Brain microvascular endothelial cell (primary cell): Measurements from ENCODE around the gene CYREN.

ENCODE experiments used
- DNase-seq: peaks from one replicate; pipeline ENCODE4 v3.0.0-alpha.2; 2020
- H3K27ac ChIP-seq: fragments of 250-450 bp; sonication (Bioruptor Pico); 2 replicates; pipeline ENCODE4 v1.5.1; 2020; ENCODE audit warnings: mild to moderate bottlenecking, moderate library complexity
- H3K27me3 ChIP-seq: fragments of 250-450 bp; sonication (Bioruptor Pico); replicated peaks from 2 replicates; pipeline ENCODE4 v1.5.1; 2020; ENCODE audit warnings: mild to moderate bottlenecking
- H3K36me3 ChIP-seq: fragments of 250-450 bp; sonication (Bioruptor Pico); replicated peaks from 2 replicates; pipeline ENCODE4 v1.5.1; 2020; ENCODE audit warnings: mild to moderate bottlenecking
- H3K4me3 ChIP-seq: 2 replicates; pipeline ENCODE4 v1.5.1; 2011; ENCODE audit warnings: low read depth, mild to moderate bottlenecking, control low read depth, low read length, moderate library complexity
- CTCF ChIP-seq: IDR thresholded peaks from 2 replicates; pipeline ENCODE4 v1.5.1; 2011; ENCODE audit warnings: low read depth, mild to moderate bottlenecking, moderate library complexity, low read length, control low read depth, inconsistent platforms; ENCODE audit errors: missing control alignments
- in situ Hi-C: cut with HindIII; loops from 2 replicates; pipeline ENCODE4 v1.10.0; 2017; ENCODE audit warnings: low sequenced_read_pairs, low pct_ligation_motif_present

CYREN gene

DNA sequence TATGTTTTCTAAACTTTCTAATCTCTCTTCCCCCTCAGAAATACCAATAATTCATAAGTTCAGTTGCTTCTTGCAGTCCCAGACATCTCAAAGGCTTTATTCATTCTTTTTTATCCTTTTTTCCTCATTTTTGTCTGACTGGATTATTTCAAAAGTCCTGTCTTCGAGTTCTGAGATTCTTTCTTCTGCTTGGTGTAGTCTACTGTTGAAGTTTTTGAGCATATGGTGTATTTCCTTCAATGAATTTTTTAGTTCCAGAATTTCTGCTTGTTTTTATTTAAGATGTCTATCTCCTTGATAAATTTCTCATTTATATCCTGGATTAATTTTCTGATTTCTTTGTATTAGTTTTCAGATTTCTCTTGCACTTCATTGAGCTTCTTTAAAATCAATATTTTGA is 14.2 kb downstream of the CYREN start:
- in situ Hi-C loops: loop anchor here (25.0 kb wide), 1 partner anchor 169 kb away; the partner anchor contains the start of gene AGBL3
- Histone ChIP-seq H3K27ac (no peak overlapping the region), H3K27me3 (no peaks in the 10 kb centered on the region), H3K36me3 (no peaks in the 10 kb centered on the region), H3K4me3 (no peak overlapping the region)
- DNase-seq: no peak
- TF ChIP-seq CTCF: no peak

DNA sequence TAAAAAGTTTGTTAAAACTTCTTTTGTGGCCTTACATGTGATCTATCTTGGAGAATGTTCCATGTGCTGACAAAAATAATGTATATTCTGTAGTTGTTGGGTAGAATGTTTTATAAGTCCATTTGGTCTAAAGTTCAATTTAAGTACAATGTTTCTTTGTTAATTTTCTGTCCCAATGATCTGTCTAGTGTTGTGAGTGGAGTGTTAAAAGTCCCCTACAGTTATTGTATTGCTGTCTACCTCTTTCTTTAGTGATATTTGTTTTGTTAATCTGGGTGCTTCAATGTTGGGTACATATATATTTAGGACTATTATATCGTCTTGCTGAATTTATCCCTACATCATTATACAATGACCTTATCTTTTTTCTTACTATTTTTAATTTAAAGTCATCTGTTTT is 15.8 kb downstream of the CYREN start:
- H3K27me3 ChIP-seq: no peaks in the 10 kb centered on the region
- no peak for TF ChIP-seq CTCF
- in situ Hi-C loops: loop anchor here (25.0 kb wide), 1 partner anchor 167 kb away; the partner anchor contains the start of gene AGBL3
- DNase-seq: no peak
- H3K27ac ChIP-seq: no peak overlapping the region
- no peaks in the 10 kb centered on the region for H3K36me3 ChIP-seq
- H3K4me3 ChIP-seq: no peak overlapping the region

GRCh38 chr7:135152442-135152841 is 18.1 kb downstream of the CYREN start:
- DNase-seq: no peak
- Histone ChIP-seq H3K36me3 (no peaks in the 10 kb centered on the region), H3K4me3 (no peak overlapping the region), H3K27me3 (no peaks in the 10 kb centered on the region), H3K27ac (no peak overlapping the region)
- in situ Hi-C loops: loop anchor here (25.0 kb wide), 1 partner anchor 165 kb away; the partner anchor contains the start of gene AGBL3
- no peak for TF ChIP-seq CTCF

DNA sequence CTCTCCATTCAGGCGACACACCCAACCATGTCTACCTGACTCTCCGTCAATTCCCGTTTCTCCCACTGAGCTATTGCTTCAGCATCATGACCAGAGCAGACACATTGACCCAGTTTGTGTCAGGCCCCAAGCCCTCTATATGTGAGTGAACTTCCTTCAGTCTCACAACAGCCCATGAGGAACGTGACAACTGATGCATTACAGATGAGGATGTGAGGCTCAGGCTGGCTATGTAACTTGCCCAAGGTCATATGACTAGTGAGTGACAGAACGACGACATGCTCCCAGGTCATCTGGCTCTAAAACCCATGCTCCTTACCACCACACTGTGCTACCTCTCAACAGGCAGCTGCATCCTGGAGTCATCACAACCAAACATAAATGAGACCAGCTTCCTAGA is 19.0 kb downstream of the CYREN start:
- no peak overlapping the region for H3K27ac ChIP-seq
- no peak for DNase-seq
- no peak overlapping the region for H3K4me3 ChIP-seq
- in situ Hi-C loops: loop anchor here (25.0 kb wide), 1 partner anchor 164 kb away; the partner anchor contains the start of gene AGBL3
- no peak for TF ChIP-seq CTCF
- H3K36me3 ChIP-seq: no peaks in the 10 kb centered on the region
- no peaks in the 10 kb centered on the region for H3K27me3 ChIP-seq

GRCh38 chr7:135151132-135151531 is 19.4 kb downstream of the CYREN start:
- DNase-seq: no peak
- Histone ChIP-seq H3K4me3 (no peak overlapping the region), H3K27ac (no peak overlapping the region), H3K36me3 (no peaks in the 10 kb centered on the region), H3K27me3 (no peaks in the 10 kb centered on the region)
- in situ Hi-C loops: loop anchor here (25.0 kb wide), 1 partner anchor 164 kb away; the partner anchor contains the start of gene AGBL3
- no peak for TF ChIP-seq CTCF
